Activated CD8-positive, alpha-beta memory T cell treated with anti-CD3 and anti-CD28 coated beads for 36 hours (primary cell): ENCODE data around the gene NLRC5. TPM values are rescaled to one million over a fixed set of nuclear protein-coding genes. Genes with fewer than 3 reads are reported as not detected.
"Not testable (repeated sequence)": the region's sequence is repeated elsewhere in the genome, so short reads cannot be mapped to it uniquely, and the experiment has no call there.

Source experiments
- CTCF ChIA-PET: fragments of 350-600 bp; sonication (Branson Sonifier 250); formaldehyde crosslinking; loops from one replicate; lab custom pipeline; 2021; ENCODE audit warnings: antibody characterized with exemption; lab: Charles Lee
- POLR2A ChIA-PET: fragments of 350-600 bp; sonication (Branson Sonifier 250); formaldehyde crosslinking; loops from one replicate; lab custom pipeline; 2021; ENCODE audit warnings: antibody characterized with exemption; lab: Charles Lee
- total RNA-seq, 2 experiments: library from RNA; stranded (reverse); gene quantifications; one replicate each; pipeline ENCODE4 v1.2.3, GENCODE V29; 2021

The NLRC5 gene
- total RNA-seq, 2 experiments from 2014 or later: 118 to 121 TPM

DNA sequence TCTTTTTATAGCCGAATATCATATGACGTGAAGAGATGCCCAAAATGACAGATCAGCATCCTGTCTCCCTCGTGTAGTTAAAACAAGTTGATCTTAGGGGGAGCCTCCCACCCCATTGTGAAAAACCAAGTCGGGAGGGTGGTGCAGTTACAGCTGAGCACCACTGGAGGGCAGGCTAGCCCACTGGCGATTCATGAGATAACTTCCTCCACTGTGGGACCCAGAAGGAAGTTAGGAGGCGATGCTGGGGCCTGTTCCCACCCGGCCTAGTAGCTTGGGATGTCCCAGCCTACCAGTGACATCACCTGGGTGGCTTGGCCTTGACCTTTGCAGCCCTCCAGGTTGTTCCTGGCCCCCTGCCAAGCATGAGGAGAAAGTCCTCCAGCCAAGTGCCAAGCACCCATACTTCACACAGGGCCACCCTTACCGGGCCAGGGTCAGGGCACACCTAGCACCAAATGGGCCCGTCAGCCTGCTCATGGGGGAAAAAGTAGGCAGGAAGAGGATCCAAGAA, 95.0 kb downstream of the NLRC5 start:
- CTCF ChIA-PET: interaction anchor here (0.9 to 4.2 kb wide), 16 partner anchors 9 to 133 kb away, joined by 3 to 21 read pairs (median 4); partner anchors contain the start of gene CPNE2
- POLR2A ChIA-PET: interaction anchor here (0.7 kb wide), 1 partner anchor 126 kb away, joined by 3 read pairs; no protein-coding TSS in a partner anchor

DNA sequence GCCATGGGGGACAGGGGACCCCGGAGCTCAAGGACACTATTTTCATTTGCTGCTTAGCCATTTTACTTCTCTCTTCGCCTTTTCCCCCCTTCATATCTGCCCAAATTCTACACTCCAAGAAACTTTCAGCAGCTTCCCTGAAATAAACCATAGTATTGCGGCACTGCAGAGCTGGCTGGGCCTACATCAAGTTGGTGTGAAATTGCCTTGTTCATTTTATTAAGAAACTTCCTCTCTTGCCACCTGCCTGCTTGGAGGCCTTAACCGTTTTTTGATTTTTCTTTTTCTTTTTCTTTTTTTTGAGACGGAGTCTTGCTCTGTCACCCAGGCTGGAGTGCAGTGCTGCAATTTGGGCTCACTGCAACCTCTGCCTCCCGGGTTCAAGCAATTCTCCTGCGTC, 95.6 kb downstream of the NLRC5 start:
- POLR2A ChIA-PET: no interaction called here
- CTCF ChIA-PET: interaction anchor here (1.1 to 4.2 kb wide), 13 partner anchors 9 to 134 kb away, joined by 3 to 21 read pairs (median 4); partner anchors contain the start of gene CPNE2

DNA sequence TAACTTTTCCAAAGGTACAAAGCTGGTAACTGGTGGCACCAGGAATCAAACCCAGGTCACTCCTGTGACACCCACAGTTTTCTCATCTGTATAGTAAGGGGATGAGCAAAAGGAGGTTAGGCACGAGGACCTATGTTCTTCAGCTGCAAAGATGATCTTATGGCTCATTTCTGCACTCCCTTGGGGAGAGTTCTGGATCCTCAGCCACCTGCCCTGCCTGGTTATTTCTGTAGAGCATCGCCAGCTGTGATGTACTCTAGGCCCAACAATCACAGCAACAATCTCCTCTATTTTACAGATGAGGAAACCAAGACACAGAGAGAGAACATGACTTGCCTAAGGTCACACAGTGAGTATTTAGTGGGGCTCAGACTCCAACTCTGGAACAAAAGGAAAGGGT, 97.6 kb downstream of the NLRC5 start:
- ChIA-PET POLR2A (no interaction called here), CTCF (no interaction called here)

DNA sequence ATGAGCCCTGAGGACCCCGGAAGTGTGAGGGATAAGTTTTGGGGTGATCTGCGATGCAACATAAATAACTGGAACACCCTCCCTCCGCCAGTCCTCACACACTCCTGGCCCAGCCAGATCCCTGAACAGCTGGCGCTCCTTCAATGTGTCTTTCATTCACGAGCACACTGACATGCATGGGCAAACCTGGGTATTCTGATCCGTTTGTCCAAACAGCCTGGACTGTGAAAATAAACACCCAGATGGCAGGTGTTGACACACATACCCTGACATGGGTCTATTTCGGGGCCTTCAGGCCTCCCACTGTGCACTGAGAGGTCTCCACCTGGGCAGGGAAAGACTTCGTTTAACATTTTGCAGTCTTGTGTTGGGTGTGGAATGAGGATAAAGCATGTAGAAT, 100.0 kb downstream of the NLRC5 start:
- ChIA-PET POLR2A (no interaction called here), CTCF (interaction anchor here (0.6 to 0.7 kb wide), 2 partner anchors 75 to 349 kb away, joined by 3 to 4 read pairs; no protein-coding TSS in a partner anchor)

DNA sequence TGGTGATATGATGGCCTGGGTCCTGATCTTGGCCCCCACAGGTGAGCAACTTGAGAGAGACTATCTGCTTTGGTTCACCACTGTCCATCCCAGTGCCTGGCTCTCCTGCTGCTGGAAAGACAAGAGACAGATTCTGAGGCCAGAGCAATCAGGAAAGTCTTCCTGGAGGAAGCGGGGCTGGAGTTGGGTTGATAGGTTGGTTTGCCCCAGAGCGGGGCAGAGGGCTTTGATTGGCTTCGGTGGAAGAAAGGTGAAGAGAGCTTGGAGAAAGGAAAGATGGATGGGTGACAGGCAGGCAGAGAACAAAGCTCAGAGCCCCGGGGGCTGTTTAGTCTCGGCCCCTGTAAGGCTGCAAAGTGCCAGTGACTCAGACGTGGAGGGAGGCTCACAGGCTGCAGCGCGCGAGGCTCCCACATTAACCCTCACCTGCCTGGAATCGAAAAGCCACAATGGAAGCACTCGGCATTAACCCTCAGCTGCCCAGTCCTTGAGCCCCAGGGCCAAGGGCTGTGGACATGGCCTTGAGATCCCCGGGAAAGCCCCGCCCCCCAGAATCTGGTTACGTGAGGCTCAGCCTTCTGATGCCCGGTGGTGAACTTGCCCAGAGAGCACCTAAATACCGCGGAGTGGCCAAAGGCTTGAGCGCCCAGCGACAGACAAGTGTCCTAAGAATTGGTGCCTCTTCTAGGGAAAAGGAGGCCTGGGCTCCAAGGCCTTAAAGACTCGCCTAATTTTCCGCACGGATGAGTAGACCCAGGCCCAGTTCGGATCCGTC, 102.0 kb downstream of the NLRC5 start:
- ChIA-PET CTCF (interaction anchor here (1.2 to 1.5 kb wide), 2 partner anchors 36 to 232 kb away, joined by 3 to 4 read pairs; no protein-coding TSS in a partner anchor), POLR2A (interaction anchor here (1.8 kb wide), 1 partner anchor 94 kb away, joined by 5 read pairs; the partner anchor contains the start of genes PSME3IP1 and RSPRY1)

DNA sequence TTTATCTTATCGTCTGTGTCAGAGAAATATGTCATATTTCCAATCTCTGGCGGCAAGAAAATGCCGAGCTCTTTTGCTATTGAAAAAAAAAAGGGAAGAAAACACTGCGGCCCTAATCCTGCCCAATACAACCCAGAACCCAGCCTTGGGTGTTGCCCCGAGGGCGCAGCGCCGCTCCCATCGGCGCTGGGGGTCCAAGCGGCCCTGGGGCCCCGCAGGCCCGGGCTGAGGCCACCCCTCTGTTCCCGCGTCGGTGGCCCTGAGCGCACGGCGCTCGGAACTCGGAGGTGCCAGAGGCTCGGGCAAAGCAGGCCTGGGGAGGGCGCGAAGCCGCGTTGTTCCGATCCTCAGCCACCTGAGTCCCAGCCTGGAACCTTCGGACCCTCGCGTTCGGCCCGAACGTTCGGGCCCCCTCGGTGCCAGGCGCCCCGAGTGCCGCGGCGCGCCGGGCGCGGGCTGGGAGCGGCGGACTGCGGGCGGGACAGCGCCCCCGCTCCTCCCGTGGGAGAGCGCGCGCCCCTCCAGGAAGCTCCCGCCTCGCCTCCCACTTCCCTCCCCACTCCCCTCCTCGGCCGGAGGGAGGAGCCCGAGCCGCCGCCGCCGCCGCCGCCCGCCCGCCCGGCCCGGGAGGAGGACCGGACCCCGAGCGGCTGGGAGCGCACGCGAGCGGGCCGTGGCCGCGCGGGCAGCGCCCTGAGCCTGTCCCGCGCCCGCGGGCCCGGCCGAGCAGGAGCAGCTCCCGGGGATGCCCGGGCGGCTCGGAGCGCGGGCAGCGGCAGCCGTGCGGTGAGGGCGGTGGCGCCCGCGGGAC, 102.8 kb downstream of the NLRC5 start, which contains the start of gene CPNE2:
Gene CPNE2 (plus strand): TSS at position 609 of the 811 bp plus-strand sequence. CDS start 18,160 bp downstream, outside the sequence.
- CTCF ChIA-PET: interaction anchor here (0.9 to 2.4 kb wide), 13 partner anchors 9 to 233 kb away, joined by 3 to 21 read pairs (median 4); no protein-coding TSS in a partner anchor
- POLR2A ChIA-PET: interaction anchor here (0.6 to 1.8 kb wide), 2 partner anchors 48 to 93 kb away, joined by 5 read pairs; partner anchors contain the start of genes PSME3IP1 and RSPRY1

DNA sequence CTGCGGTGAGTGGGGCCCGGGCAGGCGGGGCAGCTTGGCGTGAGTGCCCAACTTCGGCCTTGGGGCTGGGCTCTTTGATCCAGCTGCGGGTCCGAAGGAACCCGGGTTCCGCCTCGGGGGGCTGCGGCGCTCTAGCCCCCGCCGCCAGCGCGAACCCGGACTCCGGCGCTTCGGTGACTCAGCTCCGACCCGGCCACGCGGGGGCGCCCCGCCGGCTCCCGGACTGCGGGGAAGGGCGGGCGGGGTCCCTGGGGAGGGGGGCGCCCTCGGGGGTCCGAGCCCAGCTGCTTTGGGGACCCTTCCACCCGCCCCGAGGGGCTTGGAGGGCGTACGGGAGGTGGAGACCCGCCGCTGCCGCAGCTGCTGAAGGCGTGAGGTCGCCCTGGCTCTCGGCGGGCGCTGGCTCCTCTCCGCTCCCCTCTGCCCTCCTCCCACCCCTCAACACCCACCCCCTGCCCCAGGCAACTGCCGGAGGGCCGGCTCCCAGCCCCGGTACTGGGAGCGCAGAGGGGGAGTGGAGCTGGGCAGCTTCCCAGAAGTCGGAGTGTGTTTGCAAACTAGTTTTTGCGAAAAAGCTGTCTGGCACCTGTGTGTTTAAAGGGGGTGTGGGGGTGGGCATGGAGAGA, 103.5 kb downstream of the NLRC5 start:
- CTCF ChIA-PET: interaction anchor here (0.7 to 2.4 kb wide), 15 partner anchors 10 to 233 kb away, joined by 3 to 21 read pairs (median 4); partner anchors contain the start of gene ARL2BP
- POLR2A ChIA-PET: interaction anchor here (0.5 to 1.8 kb wide), 6 partner anchors 48 to 544 kb away, joined by 3 to 5 read pairs (median 4); partner anchors contain the start of genes HERPUD1, PSME3IP1 and RSPRY1

DNA sequence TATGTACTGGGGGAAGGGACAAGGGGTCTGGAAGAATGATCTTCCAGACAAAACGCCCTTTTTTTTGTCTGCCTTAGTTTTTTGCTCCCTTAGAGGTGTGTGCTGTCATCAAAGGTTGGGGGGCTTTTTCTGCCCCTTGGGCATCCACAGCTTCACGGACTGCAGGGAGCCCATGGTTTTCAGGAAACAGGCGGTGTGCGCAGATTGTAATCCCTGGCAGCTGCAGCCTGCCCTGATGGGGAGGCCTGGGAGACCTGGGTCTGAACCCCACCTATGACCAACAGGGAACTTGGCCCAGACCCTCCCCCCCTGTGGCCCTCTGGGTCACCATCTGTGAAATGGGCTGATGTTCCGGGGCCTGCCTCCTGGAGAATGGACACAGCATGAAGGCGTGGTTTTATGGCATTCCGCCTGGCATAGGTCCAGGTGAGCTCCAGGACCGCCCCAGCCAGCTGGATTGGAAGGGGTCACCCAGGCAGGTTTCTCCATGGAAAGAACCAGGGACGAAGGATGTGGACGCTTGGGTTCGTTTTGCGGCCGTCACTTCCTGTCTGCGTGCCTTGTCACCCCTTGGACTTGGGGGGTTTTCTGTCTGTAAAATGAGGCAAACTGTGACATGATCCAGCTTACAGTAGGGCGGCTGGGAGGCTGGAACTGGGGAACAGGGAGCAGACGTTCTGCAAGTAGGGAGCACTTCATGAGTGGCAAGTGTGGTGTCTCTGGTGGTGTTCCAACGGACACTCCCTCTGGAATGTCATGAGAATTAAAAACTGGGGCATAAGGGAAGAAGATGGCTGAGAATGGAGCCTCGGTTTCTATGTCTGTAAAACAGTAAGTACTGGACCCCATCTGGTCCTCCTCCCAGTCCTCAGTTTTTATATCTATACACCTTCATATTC, 104.6 kb downstream of the NLRC5 start:
- CTCF ChIA-PET: interaction anchor here (0.5 to 2.4 kb wide), 8 partner anchors 9 to 152 kb away, joined by 3 to 21 read pairs (median 4); partner anchors contain the start of gene ARL2BP
- POLR2A ChIA-PET: interaction anchor here (0.5 to 0.8 kb wide), 4 partner anchors 156 to 543 kb away, joined by 3 to 4 read pairs (median 3); partner anchors contain the start of gene HERPUD1

DNA sequence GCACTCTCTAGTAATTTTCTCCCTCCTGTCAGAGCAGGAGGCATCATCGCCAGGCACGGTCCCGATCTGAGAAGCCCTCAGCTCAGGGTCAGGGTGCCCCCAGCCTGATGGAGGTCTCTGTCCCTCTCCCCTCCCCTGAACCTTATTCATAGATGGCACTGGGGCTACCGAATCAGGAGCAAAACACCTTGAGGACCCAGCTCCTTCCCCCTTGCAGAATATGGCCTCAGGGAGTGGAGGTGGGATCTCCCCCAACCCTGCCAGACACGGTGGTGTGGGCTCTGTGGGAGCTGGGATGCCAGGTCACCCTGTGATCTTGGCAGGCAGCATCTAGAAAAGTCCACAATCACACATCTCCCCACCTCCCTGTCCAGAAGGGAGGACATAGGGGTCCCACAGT, 105.6 kb downstream of the NLRC5 start:
- POLR2A ChIA-PET: no interaction called here
- CTCF ChIA-PET: interaction anchor here (0.9 to 2.4 kb wide), 2 partner anchors 11 to 12 kb away, joined by 3 to 21 read pairs; no protein-coding TSS in a partner anchor

DNA sequence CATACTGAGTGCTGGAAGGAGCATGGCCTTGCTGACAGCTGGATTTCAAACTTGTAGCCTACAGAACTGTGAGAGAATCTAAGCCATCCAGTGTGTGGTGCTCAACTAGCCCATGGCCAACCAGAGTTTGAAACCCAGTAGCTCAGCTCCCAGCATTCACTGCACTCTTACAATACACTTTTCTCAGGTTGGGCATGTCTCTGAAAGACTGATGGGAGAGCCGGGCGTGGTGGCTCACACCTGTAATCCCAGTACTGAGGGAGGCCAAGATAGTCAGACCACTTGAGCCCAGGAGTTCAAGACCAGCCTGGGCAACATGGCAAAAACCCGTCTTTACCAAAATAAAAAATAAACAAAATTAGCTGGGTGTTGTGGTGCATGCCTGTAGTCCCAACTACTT, 106.8 kb downstream of the NLRC5 start:
- ChIA-PET POLR2A (no interaction called here), CTCF (interaction anchor here (0.6 to 1.4 kb wide), 3 partner anchors 12 to 73 kb away, joined by 3 to 4 read pairs (median 3); no protein-coding TSS in a partner anchor)

DNA sequence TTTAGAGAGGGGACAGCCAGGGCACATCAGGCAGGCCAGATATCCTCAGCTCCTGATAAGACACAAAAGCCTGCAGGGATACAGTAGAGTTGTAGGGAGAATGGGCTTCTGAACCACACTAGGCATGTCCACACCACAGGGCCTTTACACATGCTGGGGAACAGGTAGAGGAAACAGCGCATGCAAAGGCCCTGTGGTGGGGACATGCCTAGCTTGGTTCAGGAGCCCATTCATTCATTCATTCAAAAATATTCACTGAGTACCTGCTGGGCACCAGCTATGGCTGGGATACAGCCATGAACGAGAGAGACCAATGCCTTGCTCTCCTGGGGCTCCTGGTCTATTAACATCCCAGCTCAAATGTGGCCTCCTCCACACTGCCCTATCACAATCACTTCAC, 107.4 kb downstream of the NLRC5 start:
- POLR2A ChIA-PET: interaction anchor here (0.7 kb wide), 1 partner anchor 9 kb away, joined by 9 read pairs; no protein-coding TSS in a partner anchor
- CTCF ChIA-PET: interaction anchor here (0.6 to 1.4 kb wide), 3 partner anchors 13 to 73 kb away, joined by 3 to 4 read pairs (median 3); no protein-coding TSS in a partner anchor

DNA sequence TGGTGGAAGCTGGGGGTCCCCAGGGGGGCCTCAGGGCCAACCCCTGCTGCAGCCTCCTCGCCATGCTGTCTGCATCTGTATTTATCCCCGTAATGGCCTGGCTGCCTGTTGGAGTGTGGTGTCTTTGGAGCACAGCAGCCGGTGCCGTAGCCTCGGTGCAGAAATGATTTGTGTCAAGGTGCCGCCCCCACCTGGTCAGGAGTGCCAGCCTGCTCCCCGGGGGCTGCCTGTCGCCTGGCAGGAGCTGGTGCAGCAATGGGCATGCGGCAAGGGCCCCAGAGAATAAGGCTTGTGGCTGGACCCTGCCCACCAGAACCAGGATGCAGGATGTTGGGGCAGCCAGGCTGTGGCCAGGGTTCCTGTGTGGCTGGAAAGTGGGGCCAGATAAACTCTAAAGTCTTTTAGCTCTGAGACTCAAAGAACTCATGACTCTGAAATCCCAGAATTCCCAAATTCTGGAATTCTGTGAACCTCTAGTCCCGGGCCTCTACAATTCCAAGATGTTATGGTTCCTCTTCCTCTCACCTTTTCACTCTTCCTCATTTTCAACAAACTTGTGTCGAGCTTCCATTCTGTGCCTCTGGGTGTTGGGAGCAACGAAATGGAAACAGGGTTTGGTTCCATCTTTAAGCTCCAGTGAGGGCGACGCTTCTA, 109.0 kb downstream of the NLRC5 start:
- CTCF ChIA-PET: no interaction called here

DNA sequence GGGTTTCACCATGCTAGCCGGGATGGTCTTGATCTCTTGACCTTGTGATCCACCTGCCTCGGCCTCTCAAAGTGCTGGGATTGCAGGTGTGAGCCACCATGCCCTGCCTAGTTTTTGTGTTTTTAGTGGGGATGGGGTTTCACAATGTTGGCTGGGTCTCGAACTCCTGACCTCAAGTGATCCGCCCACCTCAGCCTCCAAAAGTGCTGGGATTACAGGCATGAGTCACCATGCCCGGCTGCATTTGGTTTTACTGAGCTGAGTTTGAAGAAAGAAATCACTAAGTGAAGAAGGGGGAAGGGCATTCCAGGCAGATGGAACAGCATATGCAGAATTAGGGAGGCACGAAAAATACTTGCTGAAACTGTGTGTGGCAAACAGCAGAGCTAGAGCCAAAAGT, 110.6 kb downstream of the NLRC5 start:
- POLR2A ChIA-PET: not testable (repeated sequence)
- CTCF ChIA-PET: interaction anchor here (2.2 kb wide), 1 partner anchor 16 kb away, joined by 7 read pairs; no protein-coding TSS in a partner anchor

More for the DNA sequence above, 109.0 kb downstream of the NLRC5 start:
- POLR2A ChIA-PET: no interaction called here

DNA sequence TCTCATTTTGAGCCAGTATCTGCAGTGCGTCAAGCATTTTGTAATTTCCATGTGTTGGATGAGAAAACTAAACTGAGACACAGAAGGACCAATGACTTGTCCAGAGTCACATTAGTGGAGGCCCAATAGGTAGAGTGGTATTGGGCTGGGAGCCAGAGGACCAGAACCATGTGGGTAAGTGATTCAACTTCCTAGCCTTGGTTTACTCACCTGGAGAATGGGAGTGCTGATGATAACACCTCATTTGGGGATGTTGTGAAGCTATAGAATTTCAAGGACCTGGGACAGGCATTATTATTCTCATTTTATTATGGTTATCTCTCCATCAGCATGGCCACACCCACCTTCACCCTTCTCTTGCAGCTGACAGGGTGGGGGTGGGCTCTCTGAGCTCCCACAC, 111.1 kb downstream of the NLRC5 start:
- ChIA-PET CTCF (interaction anchor here (2.2 kb wide), 1 partner anchor 17 kb away, joined by 7 read pairs; no protein-coding TSS in a partner anchor), POLR2A (no interaction called here)

DNA sequence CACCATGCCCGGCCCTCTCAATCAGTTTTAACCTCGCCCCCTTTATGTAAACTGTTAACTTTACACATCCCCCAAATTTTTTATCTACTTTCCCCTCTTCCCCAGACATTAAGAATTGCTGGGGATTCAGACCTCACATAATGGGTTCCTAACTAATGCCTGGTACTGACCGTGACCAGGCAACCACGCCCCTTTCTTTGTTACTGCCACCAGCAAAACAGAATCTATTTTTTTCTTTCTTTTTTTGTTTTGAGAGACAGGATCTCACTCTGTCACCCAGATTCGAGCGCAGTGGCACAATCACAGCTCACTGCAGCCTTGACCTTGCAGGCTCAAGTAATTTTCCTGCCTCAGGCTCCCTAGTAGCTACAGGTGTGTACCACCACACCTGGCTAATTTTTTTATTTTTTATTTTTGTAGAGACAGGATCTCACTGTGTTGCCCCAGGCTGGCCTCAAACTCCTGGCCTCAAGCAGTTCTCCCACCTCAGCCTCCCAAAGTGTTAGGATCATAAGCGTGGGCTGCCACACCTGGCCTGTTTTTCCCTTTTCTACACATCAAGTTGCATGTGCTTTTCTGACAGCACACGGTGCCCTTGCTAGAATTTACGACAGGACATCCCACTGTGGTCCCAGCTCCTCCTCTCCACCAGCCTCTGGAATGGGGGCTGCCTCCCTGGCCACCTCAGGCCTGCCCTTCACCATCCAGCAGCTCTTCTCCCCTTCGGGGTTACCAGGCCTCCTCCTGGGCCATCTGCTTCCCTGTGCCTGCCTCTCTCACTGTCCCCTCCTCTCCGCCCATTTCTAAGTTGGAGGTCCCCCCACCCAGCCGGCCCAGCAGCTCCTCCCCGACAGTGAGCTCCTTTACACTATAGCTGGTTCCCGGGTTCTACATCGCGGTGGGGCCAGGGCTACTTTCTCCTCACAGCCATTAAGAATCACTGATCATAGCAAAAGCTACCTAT, 113.8 kb downstream of the NLRC5 start:
- CTCF ChIA-PET: interaction anchor here (2.3 kb wide), 1 partner anchor 10 kb away, joined by 9 read pairs; the partner anchor contains the start of gene CPNE2

More for the DNA sequence above, 113.8 kb downstream of the NLRC5 start:
- POLR2A ChIA-PET: no interaction called here
